Measurements from ENCODE around the gene GNGT2.

GNGT2 gene

GRCh38 chr17:49210158-49211029, at the start of gene GNGT2, which contains the start of gene ABI3:
Gene GNGT2, minus strand, starts transcription at chr17:49210574. Its CDS starts 3,152 bp downstream, at chr17:49207422.
Gene ABI3, plus strand, starts transcription at chr17:49210707. Its CDS starts 18 bp downstream, at chr17:49210725.
- H3K4me1 Mint-ChIP-seq (ENCODE audit: low read depth), result peaks cover 69% of the 10 kb centered on the region
- H3K27ac Mint-ChIP-seq, result peak within 1 kb of the TSS; percentile 94
- H3K4me3 Mint-ChIP-seq, result peak within 1 kb of the TSS; percentile 90
- H3K36me3 Mint-ChIP-seq (ENCODE audit: low read depth), result peaks cover 46% of the 10 kb centered on the region
- H3K27me3 Mint-ChIP-seq, result no peaks in the 10 kb centered on the region
- peak; percentile 81 for DNase-seq
- H3K9me3 Mint-ChIP-seq, result no peaks in the 10 kb centered on the region

GRCh38 chr17:49259663-49260010, 49.3 kb upstream of the GNGT2 start:
- H3K9me3 Mint-ChIP-seq, result no peaks in the 10 kb centered on the region
- H3K27ac Mint-ChIP-seq, result peak overlapping the region; percentile 85
- peaks cover 12% of the 10 kb centered on the region for H3K4me1 Mint-ChIP-seq (ENCODE audit: low read depth)
- DNase-seq, result no peak
- H3K27me3 Mint-ChIP-seq, result peaks cover 8% of the 10 kb centered on the region
- no peaks in the 10 kb centered on the region for H3K36me3 Mint-ChIP-seq (ENCODE audit: low read depth)
- peak overlapping the region; percentile 77 for H3K4me3 Mint-ChIP-seq

- Mint-ChIP-seq H3K4me3 (no peak overlapping the region), H3K36me3 (ENCODE audit: low read depth) (no peaks in the 10 kb centered on the region), H3K9me3 (no peaks in the 10 kb centered on the region), H3K27ac (no peak overlapping the region), H3K27me3 (peaks cover 3% of the 10 kb centered on the region), H3K4me1 (ENCODE audit: low read depth) (peaks cover 12% of the 10 kb centered on the region)
- DNase-seq, result no peak
Measured at GRCh38 chr17:49258394-49258793, 48.0 kb upstream of the GNGT2 start.

- Mint-ChIP-seq H3K27me3 (peaks cover 3% of the 10 kb centered on the region), H3K36me3 (ENCODE audit: low read depth) (no peaks in the 10 kb centered on the region), H3K4me1 (ENCODE audit: low read depth) (peaks cover 5% of the 10 kb centered on the region), H3K9me3 (no peaks in the 10 kb centered on the region), H3K4me3 (no peak overlapping the region), H3K27ac (no peak overlapping the region)
- no peak for DNase-seq
Measured at GRCh38 chr17:49255125-49255524, 44.8 kb upstream of the GNGT2 start.

GRCh38 chr17:49254066-49254465, 43.7 kb upstream of the GNGT2 start:
- Mint-ChIP-seq H3K36me3 (ENCODE audit: low read depth) (no peaks in the 10 kb centered on the region), H3K27ac (no peak overlapping the region), H3K4me1 (ENCODE audit: low read depth) (no peaks in the 10 kb centered on the region), H3K9me3 (no peaks in the 10 kb centered on the region), H3K27me3 (peaks cover 3% of the 10 kb centered on the region), H3K4me3 (no peak overlapping the region)
- DNase-seq, result no peak

GRCh38 chr17:49252148-49252695, 41.8 kb upstream of the GNGT2 start:
- Mint-ChIP-seq H3K27me3 (peaks cover 6% of the 10 kb centered on the region), H3K9me3 (no peaks in the 10 kb centered on the region), H3K4me3 (no peak overlapping the region), H3K4me1 (ENCODE audit: low read depth) (no peaks in the 10 kb centered on the region), H3K27ac (no peak overlapping the region), H3K36me3 (ENCODE audit: low read depth) (no peaks in the 10 kb centered on the region)
- DNase-seq, result no peak

- H3K9me3 Mint-ChIP-seq, result no peaks in the 10 kb centered on the region
- no peaks in the 10 kb centered on the region for H3K36me3 Mint-ChIP-seq (ENCODE audit: low read depth)
- DNase-seq, result no peak
- H3K4me3 Mint-ChIP-seq, result no peak overlapping the region
- peaks cover 3% of the 10 kb centered on the region for H3K27me3 Mint-ChIP-seq
- no peaks in the 10 kb centered on the region for H3K4me1 Mint-ChIP-seq (ENCODE audit: low read depth)
- no peak overlapping the region for H3K27ac Mint-ChIP-seq
Measured at GRCh38 chr17:49249890-49250522, 39.6 kb upstream of the GNGT2 start.

- peaks cover 6% of the 10 kb centered on the region for H3K27me3 Mint-ChIP-seq
- no peaks in the 10 kb centered on the region for H3K36me3 Mint-ChIP-seq (ENCODE audit: low read depth)
- H3K9me3 Mint-ChIP-seq, result no peaks in the 10 kb centered on the region
- DNase-seq, result no peak
- H3K4me3 Mint-ChIP-seq, result no peak overlapping the region
- no peak overlapping the region for H3K27ac Mint-ChIP-seq
- no peaks in the 10 kb centered on the region for H3K4me1 Mint-ChIP-seq (ENCODE audit: low read depth)
Measured at GRCh38 chr17:49249292-49249794, 39.0 kb upstream of the GNGT2 start.

GRCh38 chr17:49247944-49248343, 37.6 kb upstream of the GNGT2 start:
- no peaks in the 10 kb centered on the region for H3K9me3 Mint-ChIP-seq
- H3K27me3 Mint-ChIP-seq, result peaks cover 6% of the 10 kb centered on the region

GRCh38 chr17:49244839-49245238, 34.5 kb upstream of the GNGT2 start:
- peaks cover 6% of the 10 kb centered on the region for H3K27me3 Mint-ChIP-seq

More at GRCh38 chr17:49247944-49248343, 37.6 kb upstream of the GNGT2 start:
- no peak overlapping the region for H3K4me3 Mint-ChIP-seq
- H3K4me1 Mint-ChIP-seq (ENCODE audit: low read depth), result no peaks in the 10 kb centered on the region
- H3K27ac Mint-ChIP-seq, result no peak overlapping the region
- DNase-seq, result no peak
- H3K36me3 Mint-ChIP-seq (ENCODE audit: low read depth), result no peaks in the 10 kb centered on the region

GRCh38 chr17:49242813-49243212, 32.4 kb upstream of the GNGT2 start:
- Mint-ChIP-seq H3K27me3 (peaks cover 3% of the 10 kb centered on the region), H3K9me3 (no peaks in the 10 kb centered on the region), H3K27ac (no peak overlapping the region), H3K36me3 (ENCODE audit: low read depth) (no peaks in the 10 kb centered on the region), H3K4me3 (no peak overlapping the region), H3K4me1 (ENCODE audit: low read depth) (no peaks in the 10 kb centered on the region)
- DNase-seq, result no peak

More at GRCh38 chr17:49244839-49245238, 34.5 kb upstream of the GNGT2 start:
- Mint-ChIP-seq H3K36me3 (ENCODE audit: low read depth) (no peaks in the 10 kb centered on the region), H3K4me1 (ENCODE audit: low read depth) (no peaks in the 10 kb centered on the region), H3K9me3 (no peaks in the 10 kb centered on the region), H3K27ac (no peak overlapping the region), H3K4me3 (no peak overlapping the region)
- DNase-seq, result no peak

GRCh38 chr17:49241692-49242397, 31.5 kb upstream of the GNGT2 start:
- H3K27ac Mint-ChIP-seq, result no peak overlapping the region
- peaks cover 3% of the 10 kb centered on the region for H3K27me3 Mint-ChIP-seq
- DNase-seq, result no peak
- no peaks in the 10 kb centered on the region for H3K4me1 Mint-ChIP-seq (ENCODE audit: low read depth)
- H3K9me3 Mint-ChIP-seq, result no peaks in the 10 kb centered on the region
- no peak overlapping the region for H3K4me3 Mint-ChIP-seq
- no peaks in the 10 kb centered on the region for H3K36me3 Mint-ChIP-seq (ENCODE audit: low read depth)

GRCh38 chr17:49241040-49241439, 30.7 kb upstream of the GNGT2 start:
- Mint-ChIP-seq H3K4me3 (no peak overlapping the region), H3K4me1 (ENCODE audit: low read depth) (no peaks in the 10 kb centered on the region), H3K27me3 (peaks cover 3% of the 10 kb centered on the region), H3K36me3 (ENCODE audit: low read depth) (no peaks in the 10 kb centered on the region), H3K9me3 (no peaks in the 10 kb centered on the region), H3K27ac (no peak overlapping the region)
- DNase-seq, result no peak

- DNase-seq, result no peak
- Mint-ChIP-seq H3K4me3 (no peak overlapping the region), H3K4me1 (ENCODE audit: low read depth) (no peaks in the 10 kb centered on the region), H3K36me3 (ENCODE audit: low read depth) (no peaks in the 10 kb centered on the region), H3K9me3 (no peaks in the 10 kb centered on the region), H3K27me3 (peaks cover 3% of the 10 kb centered on the region), H3K27ac (no peak overlapping the region)
Measured at GRCh38 chr17:49240619-49241018, 30.2 kb upstream of the GNGT2 start.
